ENCODE data around the gene FBXL16. TPM values are rescaled to one million over a fixed set of nuclear protein-coding genes. Genes with fewer than 3 reads are reported as not detected.

FBXL16 gene
- total and polyA plus RNA-seq, 9 of the 15 experiments (the other 6 are each of a cell fraction or from before 2014, with no cell fraction given), result 0.21 to 8.2 (median 1.7) TPM

DNA sequence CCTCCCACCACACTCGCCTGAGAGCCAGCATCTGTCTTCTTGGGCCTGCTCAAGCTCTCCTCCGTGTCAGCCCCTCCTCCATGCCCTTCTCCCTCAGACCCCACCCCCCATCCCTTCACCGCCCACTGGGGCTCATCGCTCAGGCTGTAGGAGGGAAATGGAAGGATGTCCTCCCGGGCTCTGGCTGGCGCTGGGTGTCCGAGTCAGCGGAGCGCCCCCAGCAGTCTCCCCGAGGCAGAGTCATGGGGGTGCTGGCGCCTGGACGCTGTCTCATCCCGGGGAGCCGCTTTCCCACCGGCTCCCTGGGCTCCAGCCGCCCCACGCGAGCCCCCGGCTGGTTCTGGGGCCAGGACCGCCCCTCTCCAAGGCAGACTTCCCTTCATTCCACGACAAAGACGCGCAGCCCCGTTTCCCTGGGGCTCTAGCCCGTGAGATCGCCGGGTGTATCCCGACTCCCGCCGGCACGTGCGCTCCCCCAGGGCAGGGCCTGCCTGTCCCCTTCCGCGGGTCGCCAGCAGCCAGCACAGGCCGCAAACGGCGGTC lies 14.9 kb upstream of the FBXL16 start (continued):
- TF ChIP-seq, protein P1, sequence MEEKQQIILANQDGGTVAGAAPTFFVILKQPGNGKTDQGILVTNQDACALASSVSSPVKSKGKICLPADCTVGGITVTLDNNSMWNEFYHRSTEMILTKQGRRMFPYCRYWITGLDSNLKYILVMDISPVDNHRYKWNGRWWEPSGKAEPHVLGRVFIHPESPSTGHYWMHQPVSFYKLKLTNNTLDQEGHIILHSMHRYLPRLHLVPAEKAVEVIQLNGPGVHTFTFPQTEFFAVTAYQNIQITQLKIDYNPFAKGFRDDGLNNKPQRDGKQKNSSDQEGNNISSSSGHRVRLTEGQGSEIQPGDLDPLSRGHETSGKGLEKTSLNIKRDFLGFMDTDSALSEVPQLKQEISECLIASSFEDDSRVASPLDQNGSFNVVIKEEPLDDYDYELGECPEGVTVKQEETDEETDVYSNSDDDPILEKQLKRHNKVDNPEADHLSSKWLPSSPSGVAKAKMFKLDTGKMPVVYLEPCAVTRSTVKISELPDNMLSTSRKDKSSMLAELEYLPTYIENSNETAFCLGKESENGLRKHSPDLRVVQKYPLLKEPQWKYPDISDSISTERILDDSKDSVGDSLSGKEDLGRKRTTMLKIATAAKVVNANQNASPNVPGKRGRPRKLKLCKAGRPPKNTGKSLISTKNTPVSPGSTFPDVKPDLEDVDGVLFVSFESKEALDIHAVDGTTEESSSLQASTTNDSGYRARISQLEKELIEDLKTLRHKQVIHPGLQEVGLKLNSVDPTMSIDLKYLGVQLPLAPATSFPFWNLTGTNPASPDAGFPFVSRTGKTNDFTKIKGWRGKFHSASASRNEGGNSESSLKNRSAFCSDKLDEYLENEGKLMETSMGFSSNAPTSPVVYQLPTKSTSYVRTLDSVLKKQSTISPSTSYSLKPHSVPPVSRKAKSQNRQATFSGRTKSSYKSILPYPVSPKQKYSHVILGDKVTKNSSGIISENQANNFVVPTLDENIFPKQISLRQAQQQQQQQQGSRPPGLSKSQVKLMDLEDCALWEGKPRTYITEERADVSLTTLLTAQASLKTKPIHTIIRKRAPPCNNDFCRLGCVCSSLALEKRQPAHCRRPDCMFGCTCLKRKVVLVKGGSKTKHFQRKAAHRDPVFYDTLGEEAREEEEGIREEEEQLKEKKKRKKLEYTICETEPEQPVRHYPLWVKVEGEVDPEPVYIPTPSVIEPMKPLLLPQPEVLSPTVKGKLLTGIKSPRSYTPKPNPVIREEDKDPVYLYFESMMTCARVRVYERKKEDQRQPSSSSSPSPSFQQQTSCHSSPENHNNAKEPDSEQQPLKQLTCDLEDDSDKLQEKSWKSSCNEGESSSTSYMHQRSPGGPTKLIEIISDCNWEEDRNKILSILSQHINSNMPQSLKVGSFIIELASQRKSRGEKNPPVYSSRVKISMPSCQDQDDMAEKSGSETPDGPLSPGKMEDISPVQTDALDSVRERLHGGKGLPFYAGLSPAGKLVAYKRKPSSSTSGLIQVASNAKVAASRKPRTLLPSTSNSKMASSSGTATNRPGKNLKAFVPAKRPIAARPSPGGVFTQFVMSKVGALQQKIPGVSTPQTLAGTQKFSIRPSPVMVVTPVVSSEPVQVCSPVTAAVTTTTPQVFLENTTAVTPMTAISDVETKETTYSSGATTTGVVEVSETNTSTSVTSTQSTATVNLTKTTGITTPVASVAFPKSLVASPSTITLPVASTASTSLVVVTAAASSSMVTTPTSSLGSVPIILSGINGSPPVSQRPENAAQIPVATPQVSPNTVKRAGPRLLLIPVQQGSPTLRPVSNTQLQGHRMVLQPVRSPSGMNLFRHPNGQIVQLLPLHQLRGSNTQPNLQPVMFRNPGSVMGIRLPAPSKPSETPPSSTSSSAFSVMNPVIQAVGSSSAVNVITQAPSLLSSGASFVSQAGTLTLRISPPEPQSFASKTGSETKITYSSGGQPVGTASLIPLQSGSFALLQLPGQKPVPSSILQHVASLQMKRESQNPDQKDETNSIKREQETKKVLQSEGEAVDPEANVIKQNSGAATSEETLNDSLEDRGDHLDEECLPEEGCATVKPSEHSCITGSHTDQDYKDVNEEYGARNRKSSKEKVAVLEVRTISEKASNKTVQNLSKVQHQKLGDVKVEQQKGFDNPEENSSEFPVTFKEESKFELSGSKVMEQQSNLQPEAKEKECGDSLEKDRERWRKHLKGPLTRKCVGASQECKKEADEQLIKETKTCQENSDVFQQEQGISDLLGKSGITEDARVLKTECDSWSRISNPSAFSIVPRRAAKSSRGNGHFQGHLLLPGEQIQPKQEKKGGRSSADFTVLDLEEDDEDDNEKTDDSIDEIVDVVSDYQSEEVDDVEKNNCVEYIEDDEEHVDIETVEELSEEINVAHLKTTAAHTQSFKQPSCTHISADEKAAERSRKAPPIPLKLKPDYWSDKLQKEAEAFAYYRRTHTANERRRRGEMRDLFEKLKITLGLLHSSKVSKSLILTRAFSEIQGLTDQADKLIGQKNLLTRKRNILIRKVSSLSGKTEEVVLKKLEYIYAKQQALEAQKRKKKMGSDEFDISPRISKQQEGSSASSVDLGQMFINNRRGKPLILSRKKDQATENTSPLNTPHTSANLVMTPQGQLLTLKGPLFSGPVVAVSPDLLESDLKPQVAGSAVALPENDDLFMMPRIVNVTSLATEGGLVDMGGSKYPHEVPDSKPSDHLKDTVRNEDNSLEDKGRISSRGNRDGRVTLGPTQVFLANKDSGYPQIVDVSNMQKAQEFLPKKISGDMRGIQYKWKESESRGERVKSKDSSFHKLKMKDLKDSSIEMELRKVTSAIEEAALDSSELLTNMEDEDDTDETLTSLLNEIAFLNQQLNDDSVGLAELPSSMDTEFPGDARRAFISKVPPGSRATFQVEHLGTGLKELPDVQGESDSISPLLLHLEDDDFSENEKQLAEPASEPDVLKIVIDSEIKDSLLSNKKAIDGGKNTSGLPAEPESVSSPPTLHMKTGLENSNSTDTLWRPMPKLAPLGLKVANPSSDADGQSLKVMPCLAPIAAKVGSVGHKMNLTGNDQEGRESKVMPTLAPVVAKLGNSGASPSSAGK (IDR thresholded peaks at IDR 0.05), result peak; percentile 34
- TF ChIP-seq ZC3H4 (CRISPR knock-in tag; IDR thresholded peaks at IDR 0.05; ENCODE audit: borderline replicate concordance) (no peak), MAFK (IDR thresholded peaks at IDR 0.05; ENCODE audit: low read length) (no peak), DMBX1 (CRISPR knock-in tag; IDR thresholded peaks at IDR 0.05; ENCODE audit: borderline replicate concordance) (no peak), U2AF2 (optimal IDR thresholded peaks at IDR 0.05; ENCODE audit: low read depth, low read length) (no peak), ZNF561 (CRISPR knock-in tag; conservative IDR thresholded peaks at IDR 0.05) (no peak), ETV5 (CRISPR knock-in tag; IDR thresholded peaks at IDR 0.05; ENCODE audit: low read depth) (no peak), HDAC2 (IDR thresholded peaks at IDR 0.05) (0 out of 2 replicates have a peak, but pooled peaks have one; percentile 61), RAD21 (CRISPR knock-in tag; conservative IDR thresholded peaks at IDR 0.05 in 1 of 2, IDR thresholded peaks at IDR 0.05 in 1 of 2) (0 out of 4 replicates have a peak, but pooled peaks of 1 of the 2 experiments have one; percentile 8), CBX1 (IDR thresholded peaks at IDR 0.05; ENCODE audit: low read depth) (0 out of 2 replicates have a peak, but pooled peaks have one; percentile 38), CREB1 (IDR thresholded peaks at IDR 0.05) (no peak), CREB1 (CRISPR knock-in tag; IDR thresholded peaks at IDR 0.05) (0 out of 2 replicates have a peak, but pooled peaks have one; percentile 7), GABPA (tag; conservative IDR thresholded peaks at IDR 0.05; ENCODE audit: low read depth) (no peak)
- TF ChIP-seq, protein P2, sequence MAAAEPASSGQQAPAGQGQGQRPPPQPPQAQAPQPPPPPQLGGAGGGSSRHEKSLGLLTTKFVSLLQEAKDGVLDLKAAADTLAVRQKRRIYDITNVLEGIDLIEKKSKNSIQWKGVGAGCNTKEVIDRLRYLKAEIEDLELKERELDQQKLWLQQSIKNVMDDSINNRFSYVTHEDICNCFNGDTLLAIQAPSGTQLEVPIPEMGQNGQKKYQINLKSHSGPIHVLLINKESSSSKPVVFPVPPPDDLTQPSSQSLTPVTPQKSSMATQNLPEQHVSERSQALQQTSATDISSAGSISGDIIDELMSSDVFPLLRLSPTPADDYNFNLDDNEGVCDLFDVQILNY (CRISPR knock-in tag; IDR thresholded peaks at IDR 0.05), result no peak
- TF ChIP-seq, protein P3, sequence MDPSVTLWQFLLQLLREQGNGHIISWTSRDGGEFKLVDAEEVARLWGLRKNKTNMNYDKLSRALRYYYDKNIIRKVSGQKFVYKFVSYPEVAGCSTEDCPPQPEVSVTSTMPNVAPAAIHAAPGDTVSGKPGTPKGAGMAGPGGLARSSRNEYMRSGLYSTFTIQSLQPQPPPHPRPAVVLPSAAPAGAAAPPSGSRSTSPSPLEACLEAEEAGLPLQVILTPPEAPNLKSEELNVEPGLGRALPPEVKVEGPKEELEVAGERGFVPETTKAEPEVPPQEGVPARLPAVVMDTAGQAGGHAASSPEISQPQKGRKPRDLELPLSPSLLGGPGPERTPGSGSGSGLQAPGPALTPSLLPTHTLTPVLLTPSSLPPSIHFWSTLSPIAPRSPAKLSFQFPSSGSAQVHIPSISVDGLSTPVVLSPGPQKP (CRISPR knock-in tag; IDR thresholded peaks at IDR 0.05), result no peak

Measured in K562 (cell line).